RWPE2 (cell line): ENCODE data around the gene CROCC2.

Experiments
- ATAC-seq: fragments of 200-7000 bp; cut with Tn5 transposase; 3 replicates; pipeline ENCODE4 v1.9.1; 2021; ENCODE audit warnings: low read depth
- DNase-seq: peaks from one replicate; pipeline ENCODE4 v3.0.0-alpha.2; 2020; ENCODE audit warnings: low spot score
- H3K27ac ChIP-seq: fragments of 450-650 bp; 2 replicates; pipeline ENCODE4 v1.5.1; 2017; ENCODE audit warnings: mild to moderate bottlenecking; ENCODE audit not compliant: poor library complexity, severe bottlenecking
- H3K27me3 ChIP-seq: fragments of 250-450 bp; sonication (Bioruptor Pico); 2 replicates; pipeline ENCODE4 v1.5.1; 2021; ENCODE audit warnings: mild to moderate bottlenecking, moderate library complexity; ENCODE audit not compliant: insufficient read depth, poor library complexity, severe bottlenecking
- H3K36me3 ChIP-seq: fragments of 250-450 bp; sonication (Bioruptor Pico); 2 replicates; pipeline ENCODE4 v1.5.1; 2020; ENCODE audit warnings: low read depth, mild to moderate bottlenecking, moderate library complexity
- H3K4me1 ChIP-seq: fragments of 250-450 bp; sonication (Bioruptor Pico); 2 replicates; pipeline ENCODE4 v1.5.1; 2021; ENCODE audit warnings: mild to moderate bottlenecking, moderate library complexity; ENCODE audit not compliant: insufficient read depth, poor library complexity, severe bottlenecking
- H3K4me3 ChIP-seq: fragments of 250-450 bp; sonication (Bioruptor Pico); 2 replicates; pipeline ENCODE4 v1.5.1; 2021; ENCODE audit warnings: mild to moderate bottlenecking, moderate library complexity; ENCODE audit not compliant: severe bottlenecking
- H3K9me3 ChIP-seq: fragments of 250-450 bp; sonication (Bioruptor Pico); 2 replicates; pipeline ENCODE4 v1.5.1; 2021; ENCODE audit warnings: mild to moderate bottlenecking, moderate library complexity; ENCODE audit not compliant: severe bottlenecking
- CTCF ChIP-seq: fragments of 450-650 bp; IDR thresholded peaks from one replicate; pipeline ENCODE4 v1.5.1; 2017; ENCODE audit warnings: mild to moderate bottlenecking, moderate library complexity; ENCODE audit not compliant: poor library complexity, severe bottlenecking

The CROCC2 gene

GRCh38 chr2:240959214-240959940, 53.2 kb downstream of the CROCC2 start:
- H3K27ac ChIP-seq = no peak overlapping the region
- DNase-seq = no peak
- H3K4me3 ChIP-seq = no peak overlapping the region
- TF ChIP-seq CTCF = no peak
- no peak for ATAC-seq
- H3K36me3 ChIP-seq = no peaks in the 10 kb centered on the region
- no peaks in the 10 kb centered on the region for H3K9me3 ChIP-seq
- no peaks in the 10 kb centered on the region for H3K4me1 ChIP-seq
- no peaks in the 10 kb centered on the region for H3K27me3 ChIP-seq

- H3K4me1 ChIP-seq = no peaks in the 10 kb centered on the region
- DNase-seq (no peak), ATAC-seq (no peak)
- TF ChIP-seq CTCF = no peak
- no peak overlapping the region for H3K27ac ChIP-seq
- no peaks in the 10 kb centered on the region for H3K9me3 ChIP-seq
- no peaks in the 10 kb centered on the region for H3K36me3 ChIP-seq
- no peaks in the 10 kb centered on the region for H3K27me3 ChIP-seq
- H3K4me3 ChIP-seq = no peak overlapping the region
Observed at GRCh38 chr2:240959941-240960308, 53.8 kb downstream of the CROCC2 start.

- ATAC-seq = peak; percentile 54
- Histone ChIP-seq H3K4me3 (no peak overlapping the region), H3K9me3 (no peaks in the 10 kb centered on the region), H3K36me3 (no peaks in the 10 kb centered on the region), H3K27me3 (no peaks in the 10 kb centered on the region), H3K27ac (no peak overlapping the region), H3K4me1 (no peaks in the 10 kb centered on the region)
- no peak for DNase-seq
- no peak for TF ChIP-seq CTCF
Observed at GRCh38 chr2:240960309-240960970, 54.3 kb downstream of the CROCC2 start.

GRCh38 chr2:240960971-240961876, 55.1 kb downstream of the CROCC2 start:
- Histone ChIP-seq H3K36me3 (no peaks in the 10 kb centered on the region), H3K4me1 (no peaks in the 10 kb centered on the region), H3K27me3 (no peaks in the 10 kb centered on the region), H3K27ac (no peak overlapping the region), H3K4me3 (no peak overlapping the region), H3K9me3 (no peaks in the 10 kb centered on the region)
- DNase-seq (no peak), ATAC-seq (no peak)
- TF ChIP-seq CTCF = no peak
